Ishikawa (cell line): ENCODE data around the gene FMO5.

Experiments
- CREB1 ChIP-seq: IDR thresholded peaks from 2 replicates; pipeline ENCODE4 v1.6.1; 2012; ENCODE audit warnings: low read depth
- EGR1 ChIP-seq: IDR thresholded peaks from 2 replicates; pipeline ENCODE4 v1.6.1; 2012
- EP300 ChIP-seq: IDR thresholded peaks from 2 replicates; pipeline ENCODE4 v1.6.1; 2012; ENCODE audit warnings: borderline replicate concordance
- FOXM1 ChIP-seq: IDR thresholded peaks from 2 replicates; pipeline ENCODE4 v1.6.1; 2012; ENCODE audit warnings: low read depth, borderline replicate concordance
- TCF12 ChIP-seq: IDR thresholded peaks from 2 replicates; pipeline ENCODE4 v1.6.1; 2012; ENCODE audit warnings: low read depth
- TEAD4 ChIP-seq: IDR thresholded peaks from 2 replicates; pipeline ENCODE4 v1.6.1; 2012
- YY1 ChIP-seq: IDR thresholded peaks from 2 replicates; pipeline ENCODE4 v1.6.1; 2012; ENCODE audit warnings: low read depth
- TF ChIP-seq, protein P1 (sequence below): IDR thresholded peaks from 2 replicates; pipeline ENCODE4 v1.6.1; 2012
- TF ChIP-seq, protein P2 (sequence below): IDR thresholded peaks from 2 replicates; pipeline ENCODE4 v1.6.1; 2012; ENCODE audit warnings: low read depth, mild to moderate bottlenecking

DNA sequence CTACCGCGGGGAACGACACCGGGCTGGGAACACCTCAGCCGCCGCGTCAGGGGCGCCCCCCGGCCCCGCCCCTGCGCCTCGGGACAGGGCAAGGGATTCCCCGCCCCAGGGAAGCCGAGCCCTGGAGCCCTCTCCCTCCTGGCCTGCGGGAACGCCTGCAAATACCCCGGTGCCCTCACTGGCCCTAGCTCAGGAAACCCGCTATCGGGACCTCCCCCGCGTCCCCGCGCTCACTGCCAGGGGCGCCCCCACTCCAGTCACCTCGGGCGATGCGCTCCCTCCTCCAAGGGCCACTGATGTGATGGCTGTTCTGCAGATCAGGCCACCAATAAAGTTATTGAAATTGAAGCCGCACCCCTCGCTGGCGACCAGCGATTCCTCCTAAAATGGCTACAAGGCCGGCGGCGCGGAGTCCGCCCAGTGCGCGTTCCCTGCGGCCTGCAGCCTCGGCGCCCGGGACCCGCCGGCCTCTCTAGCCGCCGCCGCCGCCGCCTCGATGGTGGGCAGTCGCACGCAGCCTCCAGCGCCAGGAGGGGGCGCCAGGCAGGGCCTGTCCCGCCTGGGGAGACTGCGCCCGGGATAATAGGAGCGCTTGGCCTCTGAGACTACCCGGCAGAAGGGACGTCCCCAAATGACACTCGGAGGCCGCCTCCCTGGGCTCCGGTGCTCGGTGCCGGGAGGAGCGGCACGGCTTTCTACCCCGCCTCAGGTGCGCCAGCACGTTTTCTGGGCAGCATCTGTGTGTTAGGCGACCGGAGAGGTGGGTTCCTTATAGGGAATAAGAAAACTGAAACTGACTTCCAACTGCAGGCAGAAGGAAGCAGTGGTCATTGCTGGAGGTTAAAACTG, 52.7 kb downstream of the FMO5 start, which contains the start of gene PRKAB2:
- no peak for TF ChIP-seq TEAD4
- no peak; the same call in 1 of the 2 replicates for TF ChIP-seq FOXM1
- TF ChIP-seq EP300 = 0 out of 2 replicates have a peak, but pooled peaks have one; percentile 46
- TF ChIP-seq, protein P1, sequence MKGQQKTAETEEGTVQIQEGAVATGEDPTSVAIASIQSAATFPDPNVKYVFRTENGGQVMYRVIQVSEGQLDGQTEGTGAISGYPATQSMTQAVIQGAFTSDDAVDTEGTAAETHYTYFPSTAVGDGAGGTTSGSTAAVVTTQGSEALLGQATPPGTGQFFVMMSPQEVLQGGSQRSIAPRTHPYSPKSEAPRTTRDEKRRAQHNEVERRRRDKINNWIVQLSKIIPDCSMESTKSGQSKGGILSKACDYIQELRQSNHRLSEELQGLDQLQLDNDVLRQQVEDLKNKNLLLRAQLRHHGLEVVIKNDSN = no peak; the same call in 1 of the 2 replicates
- TF ChIP-seq CREB1 = no peak
- no peak for TF ChIP-seq EGR1
- peak; percentile 87 for TF ChIP-seq YY1
- TF ChIP-seq TCF12 = peak; percentile 67
- TF ChIP-seq, protein P2, sequence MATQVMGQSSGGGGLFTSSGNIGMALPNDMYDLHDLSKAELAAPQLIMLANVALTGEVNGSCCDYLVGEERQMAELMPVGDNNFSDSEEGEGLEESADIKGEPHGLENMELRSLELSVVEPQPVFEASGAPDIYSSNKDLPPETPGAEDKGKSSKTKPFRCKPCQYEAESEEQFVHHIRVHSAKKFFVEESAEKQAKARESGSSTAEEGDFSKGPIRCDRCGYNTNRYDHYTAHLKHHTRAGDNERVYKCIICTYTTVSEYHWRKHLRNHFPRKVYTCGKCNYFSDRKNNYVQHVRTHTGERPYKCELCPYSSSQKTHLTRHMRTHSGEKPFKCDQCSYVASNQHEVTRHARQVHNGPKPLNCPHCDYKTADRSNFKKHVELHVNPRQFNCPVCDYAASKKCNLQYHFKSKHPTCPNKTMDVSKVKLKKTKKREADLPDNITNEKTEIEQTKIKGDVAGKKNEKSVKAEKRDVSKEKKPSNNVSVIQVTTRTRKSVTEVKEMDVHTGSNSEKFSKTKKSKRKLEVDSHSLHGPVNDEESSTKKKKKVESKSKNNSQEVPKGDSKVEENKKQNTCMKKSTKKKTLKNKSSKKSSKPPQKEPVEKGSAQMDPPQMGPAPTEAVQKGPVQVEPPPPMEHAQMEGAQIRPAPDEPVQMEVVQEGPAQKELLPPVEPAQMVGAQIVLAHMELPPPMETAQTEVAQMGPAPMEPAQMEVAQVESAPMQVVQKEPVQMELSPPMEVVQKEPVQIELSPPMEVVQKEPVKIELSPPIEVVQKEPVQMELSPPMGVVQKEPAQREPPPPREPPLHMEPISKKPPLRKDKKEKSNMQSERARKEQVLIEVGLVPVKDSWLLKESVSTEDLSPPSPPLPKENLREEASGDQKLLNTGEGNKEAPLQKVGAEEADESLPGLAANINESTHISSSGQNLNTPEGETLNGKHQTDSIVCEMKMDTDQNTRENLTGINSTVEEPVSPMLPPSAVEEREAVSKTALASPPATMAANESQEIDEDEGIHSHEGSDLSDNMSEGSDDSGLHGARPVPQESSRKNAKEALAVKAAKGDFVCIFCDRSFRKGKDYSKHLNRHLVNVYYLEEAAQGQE = no peak
